HEK293T (cell line): ENCODE results near the gene TTLL9.

Experiments used
- CTCF ChIA-PET: fragments of 350-600 bp; formaldehyde crosslinking; extraction: SDS; loops from one replicate; lab custom pipeline; 2021; ENCODE audit warnings: antibody characterized with exemption, inconsistent platforms; lab: Yijun Ruan, JAX
- POLR2A ChIA-PET: fragments of 350-600 bp; formaldehyde crosslinking; extraction: SDS; loops from one replicate; lab custom pipeline; 2020; ENCODE audit warnings: antibody characterized with exemption, inconsistent platforms; lab: Yijun Ruan, JAX
- DNase-seq: peaks from one replicate; pipeline ENCODE4 v3.0.0; 2012; ENCODE audit warnings: mixed read lengths; ENCODE audit errors: extremely low spot score
- ARNT ChIP-seq: fragments of 450-650 bp; IDR thresholded peaks from 2 replicates; pipeline ENCODE4 v1.6.1; 2017; ENCODE audit warnings: mild to moderate bottlenecking
- BHLHE40 ChIP-seq: fragments of 450-650 bp; IDR thresholded peaks from 2 replicates; pipeline ENCODE4 v1.6.1; 2016; ENCODE audit warnings: mild to moderate bottlenecking, moderate library complexity, borderline replicate concordance
- CTBP1 ChIP-seq: fragments of 450-650 bp; IDR thresholded peaks from 2 replicates; pipeline ENCODE4 v1.6.1; 2016; ENCODE audit warnings: borderline replicate concordance
- ELF4 ChIP-seq: fragments of 450-650 bp; IDR thresholded peaks from 2 replicates; pipeline ENCODE4 v1.6.1; 2017; ENCODE audit warnings: antibody characterized with exemption
- FOXA1 ChIP-seq: fragments of 450-650 bp; IDR thresholded peaks from 2 replicates; pipeline ENCODE4 v1.6.1; 2016; ENCODE audit warnings: mild to moderate bottlenecking
- FOXK2 ChIP-seq: fragments of 450-650 bp; IDR thresholded peaks from 2 replicates; pipeline ENCODE4 v1.6.1; 2016; ENCODE audit warnings: mild to moderate bottlenecking
- FOXM1 ChIP-seq: fragments of 450-650 bp; IDR thresholded peaks from 2 replicates; pipeline ENCODE4 v1.6.1; 2017; ENCODE audit warnings: mild to moderate bottlenecking, borderline replicate concordance
- HDGF ChIP-seq: fragments of 450-650 bp; IDR thresholded peaks from 2 replicates; pipeline ENCODE4 v1.6.1; 2017; ENCODE audit warnings: antibody characterized with exemption, borderline replicate concordance
- L3MBTL2 ChIP-seq: fragments of 450-650 bp; conservative IDR thresholded peaks from 2 replicates; pipeline ENCODE4 v1.6.1; 2016; ENCODE audit warnings: mild to moderate bottlenecking
- LEF1 ChIP-seq: fragments of 450-650 bp; IDR thresholded peaks from 2 replicates; pipeline ENCODE4 v1.6.1; 2017; ENCODE audit warnings: mild to moderate bottlenecking, borderline replicate concordance
- NFRKB ChIP-seq: fragments of 450-650 bp; IDR thresholded peaks from 2 replicates; pipeline ENCODE4 v1.6.1; 2016; ENCODE audit warnings: mild to moderate bottlenecking, moderate library complexity
- SP1 ChIP-seq: fragments of 450-650 bp; IDR thresholded peaks from 2 replicates; pipeline ENCODE4 v1.6.1; 2017
- SUZ12 ChIP-seq: fragments of 450-650 bp; IDR thresholded peaks from 2 replicates; pipeline ENCODE4 v1.6.1; 2016; ENCODE audit warnings: mild to moderate bottlenecking
- TARDBP ChIP-seq: fragments of 450-650 bp; IDR thresholded peaks from 2 replicates; pipeline ENCODE4 v1.6.1; 2016
- ZNF384 ChIP-seq: fragments of 450-650 bp; IDR thresholded peaks from 2 replicates; pipeline ENCODE4 v1.6.1; 2016
- TF ChIP-seq, protein P1 (sequence below): fragments of 450-650 bp; IDR thresholded peaks from 2 replicates; pipeline ENCODE4 v1.6.1; 2016

TTLL9 gene

GRCh38 chr20:31963889-31964288 is 93.5 kb downstream of the TTLL9 start:
- POLR2A ChIA-PET = interaction anchor here (1.0 kb wide), 1 partner anchor 84 kb away, joined by 3 read pairs; no protein-coding TSS in a partner anchor
- CTCF ChIA-PET = interaction anchor here (0.8 to 1.4 kb wide), 3 partner anchors 12 to 111 kb away, joined by 3 to 7 read pairs (median 4); partner anchors contain the start of gene PDRG1
- no peak for DNase-seq
- TF ChIP-seq HDGF = no peak
- no peak for TF ChIP-seq ARNT
- no peak for TF ChIP-seq BHLHE40
- TF ChIP-seq FOXM1 = no peak

DNA sequence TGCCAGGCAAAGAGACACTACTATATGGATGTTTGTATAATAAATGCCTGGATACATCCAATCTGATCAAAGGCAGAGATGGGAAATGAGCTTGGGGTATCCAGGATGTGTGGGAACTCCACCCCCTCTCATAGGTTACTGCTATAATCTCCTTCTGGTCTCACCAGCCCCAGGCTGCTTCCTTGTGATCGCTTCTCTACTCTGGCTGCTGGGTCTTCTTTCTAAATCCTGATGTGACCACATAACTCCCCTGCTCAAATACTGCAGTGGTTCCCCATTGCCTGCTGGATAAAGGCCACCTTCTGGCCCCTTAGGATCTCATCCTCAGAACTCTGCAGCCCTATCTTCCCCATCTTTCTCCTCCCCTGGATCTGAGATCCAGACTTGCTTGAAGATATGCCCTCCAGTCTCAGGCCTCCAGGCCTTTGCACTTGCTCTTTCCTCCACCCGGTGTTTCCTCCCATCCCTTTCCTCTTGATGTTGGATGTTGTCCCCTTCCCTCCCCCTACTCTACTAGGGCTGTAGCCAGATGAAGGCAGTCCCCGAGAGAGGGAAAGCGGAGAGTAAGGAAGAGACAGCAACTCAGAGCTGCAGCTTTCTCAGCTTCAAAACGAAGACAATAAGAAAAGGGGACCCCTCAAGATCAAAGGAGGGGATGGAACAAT is 96.7 kb downstream of the TTLL9 start:
- CTCF ChIA-PET = interaction anchor here (1.1 kb wide), 1 partner anchor 15 kb away, joined by 3 read pairs; the partner anchor contains the start of gene PDRG1
- POLR2A ChIA-PET = no interaction called here
- no peak for TF ChIP-seq ELF4
- no peak for TF ChIP-seq HDGF
- TF ChIP-seq SUZ12 = no peak
- no peak for TF ChIP-seq ZNF384
- no peak for TF ChIP-seq FOXM1
- TF ChIP-seq FOXK2 = no peak
- no peak for TF ChIP-seq BHLHE40
- TF ChIP-seq CTBP1 = no peak
- no peak for TF ChIP-seq FOXA1
- no peak for TF ChIP-seq NFRKB
- no peak for TF ChIP-seq L3MBTL2
- no peak for TF ChIP-seq TARDBP
- TF ChIP-seq ARNT = no peak
- TF ChIP-seq LEF1 = no peak
- TF ChIP-seq, protein P1, sequence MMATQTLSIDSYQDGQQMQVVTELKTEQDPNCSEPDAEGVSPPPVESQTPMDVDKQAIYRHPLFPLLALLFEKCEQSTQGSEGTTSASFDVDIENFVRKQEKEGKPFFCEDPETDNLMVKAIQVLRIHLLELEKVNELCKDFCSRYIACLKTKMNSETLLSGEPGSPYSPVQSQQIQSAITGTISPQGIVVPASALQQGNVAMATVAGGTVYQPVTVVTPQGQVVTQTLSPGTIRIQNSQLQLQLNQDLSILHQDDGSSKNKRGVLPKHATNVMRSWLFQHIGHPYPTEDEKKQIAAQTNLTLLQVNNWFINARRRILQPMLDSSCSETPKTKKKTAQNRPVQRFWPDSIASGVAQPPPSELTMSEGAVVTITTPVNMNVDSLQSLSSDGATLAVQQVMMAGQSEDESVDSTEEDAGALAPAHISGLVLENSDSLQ = no peak
- no peak for TF ChIP-seq SP1
- DNase-seq = no peak

- TF ChIP-seq SP1 = no peak
- TF ChIP-seq ELF4 = no peak
- no peak for TF ChIP-seq CTBP1
- no peak for TF ChIP-seq ZNF384
- TF ChIP-seq FOXM1 = no peak
- no peak for TF ChIP-seq ARNT
- no peak for TF ChIP-seq NFRKB
- no peak for TF ChIP-seq HDGF
- no peak for TF ChIP-seq SUZ12
- no peak for TF ChIP-seq FOXA1
- no peak for TF ChIP-seq LEF1
- TF ChIP-seq, protein P1 = no peak
- no peak for TF ChIP-seq BHLHE40
- TF ChIP-seq TARDBP = no peak
- TF ChIP-seq FOXK2 = no peak
- POLR2A ChIA-PET = no interaction called here
- CTCF ChIA-PET = no interaction called here
- no peak for DNase-seq
Measured at GRCh38 chr20:31967830-31968249, 97.4 kb downstream of the TTLL9 start, which contains the start of gene XKR7. Gene XKR7 (plus strand): TSS chr20:31968151. CDS start chr20:31968176, 25 bp downstream.

GRCh38 chr20:31968291-31969126 is 98.1 kb downstream of the TTLL9 start:
- DNase-seq = peak; percentile 93
- TF ChIP-seq HDGF (no peak), ELF4 (no peak), FOXK2 (no peak), NFRKB (no peak), ARNT (no peak), FOXM1 (no peak), CTBP1 (no peak), L3MBTL2 (no peak), BHLHE40 (no peak), TARDBP (no peak), SUZ12 (no peak), SP1 (no peak), FOXA1 (no peak)
- TF ChIP-seq, protein P1 = no peak
- ChIA-PET CTCF (interaction anchor here (1.1 kb wide), 1 partner anchor 37 kb away, joined by 3 read pairs; no protein-coding TSS in a partner anchor), POLR2A (interaction anchor here (0.6 kb wide), 1 partner anchor 17 kb away, joined by 4 read pairs; the partner anchor contains the start of gene PDRG1)

GRCh38 chr20:31969991-31970390 is 99.6 kb downstream of the TTLL9 start:
- DNase-seq = no peak
- ChIA-PET POLR2A (no interaction called here), CTCF (interaction anchor here (0.7 kb wide), 1 partner anchor 117 kb away, joined by 3 read pairs; no protein-coding TSS in a partner anchor)
- TF ChIP-seq L3MBTL2 (no peak), FOXM1 (no peak), ARNT (no peak), TARDBP (no peak), SUZ12 (no peak), CTBP1 (no peak), ELF4 (no peak), HDGF (no peak)
